HG03439 (cell line): ENCODE measurements around the gene APBA2.
"Not testable (repeated sequence)": the region's sequence is repeated elsewhere in the genome, so short reads cannot be mapped to it uniquely, and the experiment has no call there.

Source experiments
- ATAC-seq: cut with Tn5 transposase; IDR thresholded peaks from one replicate; pipeline ENCODE4 v1.9.1; 2021; ENCODE audit warnings: mild to moderate bottlenecking, moderate library complexity; ENCODE audit not compliant: unreplicated experiment

The APBA2 gene

DNA sequence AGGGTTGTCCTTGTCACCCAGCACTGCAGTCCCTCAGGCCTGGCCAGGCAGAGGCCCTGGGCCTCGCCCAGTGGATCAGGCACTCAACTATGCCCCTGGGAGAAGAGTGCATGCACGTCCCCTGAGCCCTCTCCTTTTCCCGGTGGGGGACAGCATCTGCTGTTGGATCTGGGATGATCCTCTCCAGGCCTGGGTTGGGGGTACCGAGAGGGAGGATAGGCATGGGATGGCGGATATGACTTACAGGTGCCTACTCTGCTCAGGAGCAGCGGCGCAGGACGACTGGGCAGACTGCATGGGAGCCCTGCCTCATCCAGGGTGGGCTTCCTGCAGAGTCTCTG is 9.0 kb upstream of the APBA2 start:
- no peak for ATAC-seq

DNA sequence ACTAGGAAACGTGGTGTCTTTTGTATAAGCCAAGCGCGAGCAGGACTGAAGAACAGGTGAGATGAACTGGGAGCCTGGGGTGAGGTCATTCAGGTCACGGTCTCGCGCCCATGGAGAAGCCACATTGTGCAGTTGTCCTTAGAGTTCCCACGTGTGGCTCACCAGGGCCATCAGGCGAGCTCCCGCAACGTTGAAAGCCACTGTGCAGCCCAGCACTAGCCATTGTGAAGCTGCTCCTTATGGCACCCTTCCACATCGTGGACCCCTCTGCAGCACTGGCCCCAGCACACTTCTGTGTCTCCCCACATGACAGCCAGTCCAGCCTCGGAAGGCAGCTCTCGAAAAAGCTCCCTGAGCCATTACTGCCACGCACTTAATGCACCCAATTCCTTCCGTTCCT is 7.6 kb upstream of the APBA2 start:
- ATAC-seq = no peak

- ATAC-seq = no peak
These were observed 6.2 kb upstream of the APBA2 start for GRCh38 chr15:28879551-28879950.

DNA sequence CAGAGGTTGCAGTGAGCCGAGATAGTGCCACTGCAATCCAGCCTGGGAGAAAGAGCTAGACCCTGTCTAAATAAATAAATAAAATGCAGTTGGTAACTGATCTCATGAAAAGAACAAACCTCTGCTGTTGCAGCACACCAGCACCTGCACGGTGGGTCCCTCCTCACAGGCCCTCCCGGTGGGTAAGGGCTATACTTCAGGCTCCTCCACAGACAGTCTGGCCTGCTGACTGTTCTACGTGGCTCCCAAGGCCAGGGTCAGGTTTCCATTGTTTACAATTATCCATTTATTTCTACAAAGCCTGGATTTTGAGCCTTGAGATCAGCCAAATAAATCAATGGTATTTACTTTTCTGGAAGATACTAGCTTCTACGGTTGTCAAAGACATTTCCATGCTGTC is 5.1 kb upstream of the APBA2 start:
- ATAC-seq = no peak

- ATAC-seq = no peak
These were observed 4.6 kb upstream of the APBA2 start for GRCh38 chr15:28881170-28881569.

DNA sequence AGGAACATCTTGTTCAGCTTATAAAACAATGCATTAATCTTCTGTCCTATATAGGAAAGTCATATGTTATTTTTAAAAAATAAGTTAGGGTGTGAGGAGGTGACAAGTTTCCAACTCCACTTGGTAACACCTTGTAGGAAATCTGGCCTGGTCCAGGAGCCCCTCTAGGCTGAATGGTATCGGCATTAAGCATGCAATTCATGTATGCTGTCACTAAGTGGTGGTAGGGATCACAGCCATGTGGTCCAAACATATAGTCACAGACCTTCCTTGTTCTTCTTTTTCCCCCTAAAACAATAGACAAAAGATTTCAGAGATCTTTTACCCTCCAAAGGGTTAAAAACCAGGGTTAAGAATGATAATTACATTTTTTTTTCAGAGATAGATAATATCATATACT is 4.2 kb upstream of the APBA2 start:
- no peak for ATAC-seq

GRCh38 chr15:28884151-28884940 is 1.4 kb upstream of the APBA2 start:
- no peak for ATAC-seq

DNA sequence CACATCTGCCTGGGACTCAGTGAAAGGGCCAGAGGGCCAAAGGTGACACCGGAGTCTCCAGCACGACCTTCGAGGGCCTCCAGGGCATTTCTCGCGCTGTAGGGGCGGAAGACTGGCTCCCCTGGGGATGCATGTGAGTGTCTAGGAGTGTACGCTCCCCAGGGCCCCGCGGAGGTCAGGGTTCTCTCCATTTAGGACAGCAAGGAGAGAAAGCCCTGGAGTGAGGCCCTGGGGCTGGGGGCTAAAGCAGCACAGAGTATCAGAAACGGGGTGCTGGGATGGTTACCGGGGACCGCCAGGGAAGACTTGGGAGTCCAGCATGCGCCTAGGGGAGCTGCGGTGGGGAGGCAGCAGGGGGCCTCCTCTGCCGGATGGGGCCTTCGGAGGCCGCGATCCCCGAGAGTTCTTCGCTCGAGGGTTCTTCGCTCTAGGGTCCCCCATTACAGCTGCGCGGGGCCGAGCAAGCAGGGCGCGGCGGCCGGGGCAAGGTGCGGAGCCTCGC is 595 bp upstream of the APBA2 start:
- ATAC-seq = no peak

DNA sequence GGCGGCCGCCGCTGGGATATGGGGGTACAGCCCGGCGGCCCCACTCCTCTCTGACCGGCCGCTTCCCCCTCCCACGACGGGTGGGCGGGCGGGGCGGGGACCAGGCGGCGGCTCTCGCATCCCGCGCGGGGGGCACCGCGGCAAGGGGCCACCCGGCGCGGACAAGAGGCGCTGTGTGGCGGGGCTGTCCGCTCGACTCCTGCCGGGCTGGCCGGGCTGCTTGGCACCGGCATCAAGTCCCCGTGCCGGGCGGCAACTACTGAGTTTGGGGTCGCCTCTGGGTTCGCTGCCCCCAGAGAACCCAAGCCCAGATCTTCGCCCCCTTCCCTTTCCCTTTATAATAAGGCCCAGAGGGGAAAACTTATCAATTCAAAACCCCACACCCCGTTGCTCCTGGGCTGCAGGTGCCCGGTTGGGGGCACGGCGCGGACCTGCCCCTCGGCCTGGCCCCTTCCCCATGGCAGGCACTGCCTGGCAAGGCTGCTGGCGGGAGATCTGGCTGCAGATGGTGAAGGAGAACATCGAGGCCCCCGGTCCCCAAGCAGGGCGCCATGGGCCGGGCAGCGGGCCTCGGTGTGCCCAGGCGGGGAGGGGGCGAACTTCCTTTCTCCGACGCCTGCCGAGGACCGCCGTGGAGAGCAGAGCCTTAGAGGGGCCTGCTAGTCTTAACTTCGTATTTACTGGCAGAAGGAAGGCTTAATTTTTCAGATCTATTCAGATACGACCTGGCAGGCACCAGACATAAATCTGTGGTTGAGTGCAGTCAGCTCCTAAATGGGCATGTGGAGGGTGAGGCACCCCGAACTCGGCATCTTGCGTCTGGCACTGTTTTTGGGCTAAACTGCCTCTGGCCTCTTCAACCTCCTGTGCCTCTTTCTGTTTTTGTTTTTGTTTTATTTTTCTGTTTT is 911 bp downstream of the APBA2 start:
- ATAC-seq = no peak

DNA sequence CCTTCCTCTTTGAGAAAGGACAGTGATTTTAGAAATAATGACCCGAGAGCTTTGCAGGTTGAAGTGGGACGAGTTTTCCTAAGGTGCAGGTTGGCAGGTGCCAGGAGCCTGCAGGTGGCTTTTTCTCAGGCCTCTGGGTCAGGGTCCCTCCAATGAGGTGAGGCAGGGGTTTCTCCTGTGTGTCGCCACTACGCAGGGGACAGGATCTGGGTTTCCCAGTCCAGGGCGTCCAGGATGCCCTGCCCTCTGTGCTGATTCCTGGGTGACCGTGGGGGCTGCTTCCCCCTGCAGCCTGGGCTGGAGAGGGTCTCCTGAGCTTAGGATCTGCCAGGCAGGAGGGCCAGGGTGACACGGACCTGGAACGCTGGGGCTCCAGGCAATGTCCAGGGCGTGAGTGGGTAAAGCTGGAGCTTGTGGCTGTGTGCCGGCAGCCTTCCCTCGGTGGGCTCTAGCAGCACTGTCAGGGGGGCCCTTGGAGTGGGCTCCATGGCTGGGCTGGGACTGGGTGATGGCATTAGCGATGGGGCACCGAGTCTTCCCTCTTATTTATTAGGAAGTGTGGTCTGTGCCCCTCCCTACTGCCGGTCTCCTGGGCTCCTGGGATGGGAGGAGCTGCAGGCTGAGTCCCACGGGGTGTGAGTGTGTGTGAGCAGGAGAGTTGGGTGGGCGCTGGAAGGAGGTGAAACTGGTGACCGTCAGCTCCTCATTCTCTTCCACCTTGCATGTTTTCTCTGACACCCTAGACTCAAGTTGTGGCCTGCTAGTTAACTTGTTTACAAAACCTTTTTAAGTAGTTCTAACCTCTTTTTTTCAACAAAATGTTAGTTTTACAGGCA is 1.8 kb downstream of the APBA2 start:
- ATAC-seq = no peak

DNA sequence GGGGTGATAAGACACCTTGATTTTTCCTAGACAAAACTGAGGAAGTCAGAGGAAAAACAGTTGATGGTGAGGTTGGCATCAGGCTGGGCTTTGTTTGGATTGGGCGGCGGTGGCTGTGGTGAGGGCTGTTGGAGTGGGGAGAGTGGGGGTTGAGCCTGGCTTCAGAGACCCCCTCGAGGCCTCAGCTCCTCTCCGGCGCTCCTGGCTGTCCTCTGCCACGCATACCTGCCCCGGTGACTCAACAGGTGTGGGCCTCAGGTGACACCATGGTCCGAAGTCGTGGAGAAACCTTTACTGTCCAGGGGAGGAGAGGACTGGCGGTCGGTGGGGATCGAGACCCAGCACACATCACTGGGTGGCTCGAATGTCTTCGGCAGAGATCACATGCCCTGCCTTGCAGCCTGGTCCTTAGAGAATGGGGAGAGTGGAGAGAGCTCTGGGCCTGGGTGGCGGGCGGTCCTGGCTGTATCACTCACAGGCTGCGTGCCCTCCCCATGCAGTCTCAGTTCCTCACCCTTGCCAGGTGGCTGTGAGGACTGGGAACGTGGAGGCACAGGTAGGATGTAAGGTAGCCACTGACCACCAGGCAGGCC is 2.6 kb downstream of the APBA2 start:
- no peak for ATAC-seq

DNA sequence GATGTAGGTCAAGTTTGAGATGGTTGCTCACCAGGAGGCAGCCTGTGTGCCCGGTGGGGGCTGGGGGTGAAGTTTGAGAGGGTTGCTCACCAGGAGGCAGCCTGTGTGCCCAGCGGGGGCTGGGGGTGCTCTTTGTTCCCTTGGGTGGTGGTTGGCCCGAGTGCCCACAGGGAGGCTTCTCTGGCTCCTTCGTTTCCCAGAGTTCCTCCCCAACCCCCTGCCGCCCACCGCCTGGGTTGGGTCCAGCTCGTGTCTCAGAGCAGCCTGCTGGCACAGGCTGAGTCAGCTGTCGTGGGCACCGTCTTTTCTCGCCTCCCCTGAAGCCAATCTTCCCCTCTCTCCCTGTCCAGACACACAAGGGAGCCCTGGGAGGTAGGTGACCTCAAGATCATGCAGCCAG is 3.1 kb downstream of the APBA2 start:
- ATAC-seq = no peak

DNA sequence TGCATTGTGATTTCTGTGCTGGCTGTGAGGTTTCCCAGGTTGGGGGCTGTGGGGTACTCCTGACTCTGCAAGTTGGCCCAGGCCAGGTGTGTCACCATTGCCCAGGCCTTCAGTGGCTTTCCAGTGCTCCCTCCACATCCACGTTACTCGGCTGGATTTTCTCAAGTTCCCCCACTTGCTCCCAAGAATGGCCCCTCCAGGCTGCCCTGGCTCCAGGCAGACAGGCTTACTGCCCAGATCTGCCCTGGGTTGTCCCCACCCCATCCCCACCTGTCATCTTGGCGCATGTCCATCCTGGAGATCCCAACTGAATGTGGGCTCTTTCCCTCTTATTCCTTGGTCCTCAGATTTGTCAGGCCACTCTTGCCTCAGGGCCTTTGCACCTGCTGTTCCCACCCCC is 3.6 kb downstream of the APBA2 start:
- no peak for ATAC-seq

GRCh38 chr15:28889871-28890270 is 4.1 kb downstream of the APBA2 start:
- ATAC-seq = not testable (repeated sequence)

- not testable (repeated sequence) for ATAC-seq
These were observed 4.5 kb downstream of the APBA2 start for GRCh38 chr15:28890291-28890690.

DNA sequence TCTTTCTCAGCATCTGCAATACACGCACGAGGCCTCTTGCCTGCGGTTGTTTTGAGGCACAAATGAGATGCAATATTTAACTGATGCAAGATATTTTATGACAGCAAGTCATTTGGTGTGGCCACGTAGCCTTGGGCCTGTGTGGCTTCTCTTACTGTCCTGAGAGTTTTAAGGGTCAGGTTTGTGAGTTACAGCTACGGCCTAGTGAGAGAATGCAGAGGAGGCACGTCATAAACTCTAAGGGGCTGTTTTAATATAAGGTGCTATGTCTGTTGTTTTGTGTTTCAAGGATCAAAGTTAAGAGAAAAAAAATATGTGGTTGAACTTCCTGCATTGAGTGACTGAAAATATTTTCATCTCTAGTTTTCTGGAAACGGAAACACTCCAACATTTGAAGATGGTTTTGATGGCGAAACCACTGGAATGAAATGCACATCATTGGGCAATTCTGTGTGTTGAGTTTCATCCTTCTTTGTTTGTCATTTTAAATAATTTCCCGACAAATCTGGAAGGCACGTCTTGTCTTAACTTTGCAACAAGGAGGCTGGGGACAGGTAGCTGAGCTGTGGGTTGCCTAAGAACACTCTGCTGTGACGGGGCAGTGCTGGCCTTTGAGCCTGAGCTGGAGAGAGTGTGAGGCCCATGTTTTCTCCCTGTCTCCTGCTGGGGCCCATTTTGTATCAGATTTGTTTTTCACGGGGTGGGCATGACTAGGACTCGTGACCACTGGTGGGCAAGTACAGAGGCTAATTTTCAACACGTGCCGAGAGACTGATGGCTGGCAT is 5.1 kb downstream of the APBA2 start:
- ATAC-seq = no peak

DNA sequence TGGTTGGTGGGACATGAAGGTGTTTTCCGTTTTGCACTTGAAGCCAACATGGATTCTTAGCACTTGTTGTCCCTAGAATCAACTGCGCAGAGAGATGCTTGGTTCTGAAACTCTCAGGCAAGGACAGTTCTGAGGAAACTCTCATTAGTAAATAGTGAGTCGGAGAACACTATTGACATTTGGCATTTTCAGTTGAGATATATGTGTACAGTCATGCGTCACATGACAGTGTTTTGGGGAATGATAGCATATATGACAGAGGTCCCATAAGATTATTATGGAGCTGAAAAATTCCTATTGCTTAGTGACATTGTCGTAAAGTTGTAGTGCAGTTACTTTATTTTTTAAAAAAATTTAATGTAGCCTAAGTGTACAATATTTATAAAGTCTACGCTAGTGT is 5.8 kb downstream of the APBA2 start:
- no peak for ATAC-seq

- no peak for ATAC-seq
These were observed 7.2 kb downstream of the APBA2 start for GRCh38 chr15:28892789-28893610.

DNA sequence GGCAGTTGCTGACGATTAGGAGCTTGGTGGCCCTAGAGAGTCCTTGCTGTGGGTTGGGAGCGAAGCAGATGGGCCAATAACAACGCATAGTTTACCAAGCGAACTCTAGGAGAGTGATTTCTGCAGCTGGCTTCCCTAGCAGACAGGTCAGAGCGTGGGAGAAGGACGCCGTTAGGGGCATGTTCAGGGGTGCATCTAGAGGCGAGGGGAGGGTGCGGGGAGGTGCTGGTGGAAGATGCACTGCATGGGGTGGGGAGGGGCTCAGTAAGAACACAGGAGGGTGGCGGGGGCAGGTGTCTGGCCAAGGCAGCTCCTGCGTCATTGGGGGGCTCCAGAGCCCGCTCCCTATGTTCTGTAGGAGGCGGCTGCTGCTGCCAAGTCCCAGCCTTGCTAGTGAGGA is 8.9 kb downstream of the APBA2 start:
- ATAC-seq = no peak
